K562 (cell line): ENCODE data around the gene RPL10A. TPM values are rescaled to one million over a fixed set of nuclear protein-coding genes. Genes with fewer than 3 reads are reported as not detected.

ENCODE experiments used
- ATAC-seq: fragments of 200-7000 bp; cut with Tn5 transposase; 3 replicates; pipeline ENCODE4 v1.9.1; 2020; ENCODE audit warnings: moderate library complexity
- BruUV-seq: library from RNA; stranded (reverse); fragments of 400-500 nt; replicated peaks from 2 replicates; lab custom pipeline; 2021; lab: Mats Ljungman, UMichigan
- CTCF ChIA-PET: fragments of 300-600 bp; formaldehyde crosslinking; extraction: SDS; loops from one replicate; lab custom pipeline; 2021; ENCODE audit warnings: low intra/inter-chr PET ratio; lab: Yijun Ruan, JAX
- POLR2A ChIA-PET: fragments of 300-600, 350-650 bp; sonication (Branson Sonifier 250); formaldehyde crosslinking; extraction: SDS; loops from one replicate; lab custom pipeline; 2021; ENCODE audit warnings: antibody characterized with exemption, inconsistent platforms; lab: Yijun Ruan, JAX
- DNase-seq, 4 experiments: peaks; one replicate each; pipeline versions ENCODE4 v3.0.0 to v3.0.0-alpha.2; 2011 to 2018; ENCODE audit warnings: low spot score in 3 of 4, mixed read lengths in 3 of 4; ENCODE audit errors: extremely low read depth in 1 of 4
- FAIRE-seq: peaks from 2 replicates; lab custom pipeline; 2011; peaks lifted over from hg19 to GRCh38; lab: Jason Lieb, UNC
- H2AFZ ChIP-seq: 2 replicates; pipeline ENCODE4 v1.6.0; 2011; ENCODE audit warnings: low read depth, low read length, control low read depth, inconsistent platforms
- H3K27ac ChIP-seq: fragments of 200-600 bp; 3 replicates; pipeline ENCODE4 v1.8.0; 2011; ENCODE audit warnings: low read depth, mild to moderate bottlenecking, control low read depth, inconsistent platforms, low read length, moderate library complexity, mixed read lengths; ENCODE audit errors: extremely low read depth
- H3K27me3 ChIP-seq, 2 experiments: fragments of 300-600 bp in 1 of 2; 2 replicates in 1 of 2; 3 replicates in 1 of 2; pipeline versions ENCODE4 v1.6.0 to v1.8.0; 2011; ENCODE audit warnings: inconsistent platforms in 2 of 2, low read length in 2 of 2, mild to moderate bottlenecking in 1 of 2, mixed read lengths in 1 of 2, moderate library complexity in 1 of 2; ENCODE audit not compliant: control insufficient read depth in 2 of 2, insufficient read depth in 2 of 2
- H3K36me3 ChIP-seq: fragments of 300-600 bp; 3 replicates; pipeline ENCODE4 v1.8.0; 2011; ENCODE audit warnings: mild to moderate bottlenecking, low read length, inconsistent platforms; ENCODE audit not compliant: control insufficient read depth, insufficient read depth
- H3K4me1 ChIP-seq, 2 experiments: fragments of 200-600 bp in 1 of 2; replicated peaks in 1 of 2; 2 replicates in 1 of 2; 3 replicates in 1 of 2; pipeline versions ENCODE4 v1.5.1 to v1.8.0; 2011; ENCODE audit warnings: inconsistent platforms in 2 of 2, low read length in 2 of 2, mild to moderate bottlenecking in 1 of 2, mixed read lengths in 1 of 2, moderate library complexity in 1 of 2; ENCODE audit not compliant: control insufficient read depth in 2 of 2, insufficient read depth in 2 of 2
- H3K4me2 ChIP-seq: 2 replicates; pipeline ENCODE4 v1.6.1; 2011; ENCODE audit warnings: low read length, control low read depth, inconsistent platforms, mixed read lengths; ENCODE audit not compliant: insufficient read depth
- H3K4me3 ChIP-seq: fragments of 200-600 bp; sonication (generic), shearing (Covaris generic); 2 replicates; pipeline ENCODE4 v1.5.1; 2016; ENCODE audit warnings: control low read depth, inconsistent platforms
- H3K79me2 ChIP-seq: fragments of 200-600 bp; 3 replicates; pipeline ENCODE4 v1.8.0; 2011; ENCODE audit warnings: low read length, inconsistent platforms; ENCODE audit not compliant: control insufficient read depth, insufficient read depth
- H3K9ac ChIP-seq, 2 experiments: 2 replicates each; pipeline versions ENCODE4 v1.6.0 to v1.6.1; 2011; ENCODE audit warnings: low read depth in 2 of 2, low read length in 2 of 2, control low read depth in 1 of 2, inconsistent platforms in 1 of 2, mild to moderate bottlenecking in 1 of 2, mixed read lengths in 1 of 2; ENCODE audit not compliant: insufficient read depth in 1 of 2
- H3K9me1 ChIP-seq: one replicate; pipeline ENCODE4 v1.6.0; 2011; ENCODE audit warnings: inconsistent platforms, mild to moderate bottlenecking, low read length, moderate library complexity; ENCODE audit not compliant: control insufficient read depth, insufficient read depth
- H3K9me3 ChIP-seq: replicated peaks from 2 replicates; pipeline ENCODE4 v1.5.1; 2011; ENCODE audit warnings: low read depth, low read length, inconsistent platforms; ENCODE audit not compliant: control insufficient read depth, insufficient read depth
- H4K20me1 ChIP-seq: replicated peaks from 2 replicates; pipeline ENCODE4 v1.6.1; 2011; ENCODE audit warnings: low read length, inconsistent platforms, mixed read lengths; ENCODE audit not compliant: control insufficient read depth, insufficient read depth
- MEF2D ChIP-seq: conservative IDR thresholded peaks from 2 replicates; pipeline ENCODE4 v1.6.1; 2016; ENCODE audit warnings: low read depth, missing genetic modification characterization, missing compliant biosample characterization
- NCOA1 ChIP-seq: fragments of 450-650 bp; IDR thresholded peaks from 2 replicates; pipeline ENCODE4 v1.6.1; 2016; ENCODE audit warnings: low read depth
- PHF20 ChIP-seq: fragments of 450-650 bp; IDR thresholded peaks from 2 replicates; pipeline ENCODE4 v1.6.1; 2018; ENCODE audit not compliant: partially characterized antibody
- RUNX1 ChIP-seq: sonication (generic); IDR thresholded peaks from 2 replicates; pipeline ENCODE4 v1.6.1; 2016; ENCODE audit warnings: antibody characterized with exemption, low read depth
- SRSF3 ChIP-seq: fragments of 200-400 bp; formaldehyde crosslinking; IDR thresholded peaks from 2 replicates; pipeline ENCODE4 v1.6.1; 2016; ENCODE audit warnings: mild to moderate bottlenecking, low read length, moderate library complexity; ENCODE audit not compliant: insufficient read depth
- ZBTB33 ChIP-seq: sonication (generic); formaldehyde crosslinking; IDR thresholded peaks from 2 replicates; pipeline ENCODE4 v1.8.1; 2023; ENCODE audit warnings: mild to moderate bottlenecking, missing genetic modification reagents
- ZNF830 ChIP-seq: fragments of 250-450 bp; sonication (Bioruptor Pico); IDR thresholded peaks from 2 replicates; pipeline ENCODE4 v1.5.0; 2021; ENCODE audit warnings: mild to moderate bottlenecking
- WGBS: fragments of 100-300 bp; shearing (Covaris generic); methylation state at CpG from one replicate; pipeline ENCODE4 v1.1.6; 2016; ENCODE audit warnings: low coverage, mixed read lengths; ENCODE audit not compliant: insufficient coverage; ENCODE audit errors: missing lambda C conversion rate; 5-methylcytosine and 5-hydroxymethylcytosine counted together
- in situ Hi-C: fragments of 300-500 bp; cut with MboI; formaldehyde crosslinking; loops from 4 replicates; pipeline ENCODE4 v1.15.0; 2018; ENCODE audit warnings: inconsistent platforms, mixed read lengths
- intact Hi-C: fragments of 100-400 bp; cut with micrococcal nuclease; formaldehyde crosslinking; loops from 2 replicates; pipeline ENCODE4 v1.14.2; 2022
- polyA plus RNA-seq, 8 experiments: library from polyadenylated mRNA; depleted of rRNA in 4 of 8; stranded (reverse) in 5 of 8; unstranded in 3 of 8; fragments of >200 nt; fragmentation: Nextera tagmentation in 2 of 8; fragmentation: Illumina TruSeq in 1 of 8; extraction: Ambion mirVana in 2 of 8; extraction: Trizol in 1 of 8; gene quantifications; 2 replicates each; pipeline versions ENCODE4 v1.2.1 to v1.2.3, GENCODE V29; 2011 to 2014; ENCODE audit warnings: inconsistent platforms in 1 of 8, missing spikeins in 1 of 8
- total RNA-seq, 7 experiments: library from RNA; depleted of rRNA in 6 of 7; stranded (reverse); fragments of >200 nt in 6 of 7; fragmentation: Illumina TruSeq in 2 of 7; extraction: Trizol in 2 of 7; gene quantifications; 2 replicates each; pipeline versions ENCODE4 v1.2.1 to v1.2.3, GENCODE V29; 2011 to 2021; ENCODE audit warnings: low replicate concordance in 1 of 7

The RPL10A gene
- total and polyA plus RNA-seq, 9 of the 15 experiments (the other 6 are each of a cell fraction or from before 2014, with no cell fraction given), result 1,589 to 3,237 (median 2,116) TPM

- H3K4me3 ChIP-seq, result no peak overlapping the region
- peak overlapping the region in 1 of 2 experiments; percentile 70; a peak in 2 of 4 replicates for H3K9ac ChIP-seq
- WGBS, result 84% methylated on average over 47 of the region's 61 CpGs
- peaks cover 8% of the 10 kb centered on the region; the same call in 1 of the 2 replicates for H4K20me1 ChIP-seq
- H3K36me3 ChIP-seq, result no peaks in the 10 kb centered on the region; the same call in 2 of the 3 replicates
- CTCF ChIA-PET, result no interaction called here
- H3K27me3 ChIP-seq, result no peaks in the 10 kb centered on the region
- H3K4me2 ChIP-seq, result no peak overlapping the region
- no peaks in the 10 kb centered on the region for H3K9me1 ChIP-seq
- TF ChIP-seq MEF2D (tag), result no peak
- TF ChIP-seq NCOA1, result no peak
- TF ChIP-seq ZNF830 (CRISPR knock-in tag), result no peak
- TF ChIP-seq PHF20, result no peak
- TF ChIP-seq SRSF3, result no peak
- peak; percentile 92 for TF ChIP-seq ZBTB33 (CRISPR knock-in tag)
- no peak for TF ChIP-seq RUNX1
- TF ChIP-seq, all 486 proteins: peak for 1
- FAIRE-seq, result no peak
- intact Hi-C loops, result no loop called here
- in situ Hi-C loops, result no loop called here
- peaks cover 43 to 50% of the 10 kb centered on the region in 2 experiments for H3K4me1 ChIP-seq
- BruUV-seq, result no TSS peak
- no peaks in the 10 kb centered on the region for H3K9me3 ChIP-seq
- POLR2A ChIA-PET, result interaction anchor here (0.6 to 9.5 kb wide), 4 partner anchors 10 to 19 kb away, joined by 3 to 167 read pairs (median 4); partner anchors contain the start of genes RPL10A and TEAD3
- DNase-seq, result no peak
- no peak overlapping the region for H3K27ac ChIP-seq
- H2AFZ ChIP-seq, result no peak overlapping the region
- H3K79me2 ChIP-seq, result peaks cover 10% of the 10 kb centered on the region; the same call in 1 of the 3 replicates
- no peak for ATAC-seq
Measured at GRCh38 chr6:35486005-35486925, 18.1 kb downstream of the RPL10A start.
